MM.1S (cell line): Measurements from ENCODE around the gene ZBTB12.

Source experiments
- DNase-seq: peaks from one replicate; pipeline ENCODE4 v3.0.0-alpha.2; 2015
- H2AFZ ChIP-seq: fragments of 300-600 bp; sonication (generic); 2 replicates; pipeline ENCODE4 v1.6.0; 2016; ENCODE audit warnings: antibody characterized with exemption, low read length
- H3F3A ChIP-seq: fragments of 300-600 bp; sonication (generic); 2 replicates; pipeline ENCODE4 v1.6.1; 2016; ENCODE audit warnings: mild to moderate bottlenecking, antibody characterized with exemption, low read length, moderate library complexity, mixed read lengths; ENCODE audit not compliant: insufficient read depth
- H3K27ac ChIP-seq: fragments of 300-600 bp; sonication (generic); 2 replicates; pipeline ENCODE4 v1.5.1; 2016; ENCODE audit warnings: mild to moderate bottlenecking, low read length
- H3K27me3 ChIP-seq: fragments of 300-600 bp; sonication (generic); replicated peaks from 2 replicates; pipeline ENCODE4 v1.6.0; 2016; ENCODE audit warnings: low read length; ENCODE audit not compliant: insufficient read depth
- H3K36me3 ChIP-seq: fragments of 300-600 bp; sonication (generic); replicated peaks from 2 replicates; pipeline ENCODE4 v1.6.1; 2016; ENCODE audit warnings: mild to moderate bottlenecking, low read length, mixed read lengths; ENCODE audit not compliant: insufficient read depth
- H3K4me1 ChIP-seq: fragments of 300-600 bp; sonication (generic); 2 replicates; pipeline ENCODE4 v1.6.1; 2016; ENCODE audit warnings: low read length, mixed read lengths
- H3K4me2 ChIP-seq: fragments of 300-600 bp; sonication (generic); 2 replicates; pipeline ENCODE4 v1.6.0; 2016; ENCODE audit warnings: low read depth, low read length
- H3K4me3 ChIP-seq: fragments of 300-600 bp; sonication (generic); 2 replicates; pipeline ENCODE4 v1.5.1; 2016; ENCODE audit warnings: low read length, mixed read lengths
- H3K79me2 ChIP-seq: fragments of 300-600 bp; sonication (generic); 2 replicates; pipeline ENCODE4 v1.6.1; 2016; ENCODE audit warnings: mixed run types, low read length, mixed read lengths
- H3K9ac ChIP-seq: fragments of 300-600 bp; sonication (generic); 2 replicates; pipeline ENCODE4 v1.6.1; 2016; ENCODE audit warnings: low read length, mixed read lengths
- H3K9me2 ChIP-seq: fragments of 300-600 bp; sonication (generic); replicated peaks from 2 replicates; pipeline ENCODE4 v1.6.1; 2016; ENCODE audit warnings: mild to moderate bottlenecking, low read length, mixed read lengths; ENCODE audit not compliant: insufficient read depth
- H3K9me3 ChIP-seq: fragments of 300-600 bp; sonication (generic); replicated peaks from 2 replicates; pipeline ENCODE4 v1.6.1; 2016; ENCODE audit warnings: mild to moderate bottlenecking, low read length, mixed read lengths; ENCODE audit not compliant: insufficient read depth
- H4K20me1 ChIP-seq: fragments of 300-600 bp; sonication (generic); 2 replicates; pipeline ENCODE4 v1.6.1; 2016; ENCODE audit warnings: mild to moderate bottlenecking, low read length, moderate library complexity, mixed read lengths; ENCODE audit not compliant: insufficient read depth
- EZH2 ChIP-seq: fragments of 300-600 bp; sonication (generic); optimal IDR thresholded peaks from 2 replicates; pipeline ENCODE3; 2017; ENCODE audit warnings: low read depth, mild to moderate bottlenecking, antibody characterized with exemption, low read length, mixed read lengths
- EZH2phosphoT487 ChIP-seq: fragments of 300-600 bp; sonication (generic); IDR thresholded peaks from 2 replicates; pipeline ENCODE4 v1.6.1; 2018; ENCODE audit warnings: antibody characterized with exemption, low read length
- TF ChIP-seq, protein P1 (sequence below): fragments of 300-600 bp; sonication (generic); IDR thresholded peaks from 2 replicates; pipeline ENCODE4 v1.5.1; 2016; ENCODE audit warnings: antibody characterized with exemption, low read length, mixed read lengths

ZBTB12 gene

DNA sequence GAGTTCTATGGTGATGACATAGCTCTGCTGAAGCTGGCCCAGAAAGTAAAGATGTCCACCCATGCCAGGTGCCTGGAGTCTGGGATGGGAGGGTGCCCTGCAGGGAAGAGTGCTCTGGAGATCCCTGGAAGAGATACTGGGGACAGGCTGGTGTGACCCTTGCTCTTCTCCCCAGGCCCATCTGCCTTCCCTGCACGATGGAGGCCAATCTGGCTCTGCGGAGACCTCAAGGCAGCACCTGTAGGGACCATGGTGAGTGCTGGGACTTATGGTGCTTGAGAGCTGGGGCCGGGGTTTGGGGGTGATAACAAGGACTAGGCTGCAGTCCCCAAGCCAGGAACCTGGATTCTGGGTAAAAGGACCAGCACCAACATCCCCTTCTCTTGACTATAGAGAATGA lies 41.9 kb upstream of the ZBTB12 start:
- peaks cover 35% of the 10 kb centered on the region for H3K27me3 ChIP-seq
- no peak overlapping the region for H3K4me2 ChIP-seq
- no peak overlapping the region for H3K4me3 ChIP-seq
- H3K9me3 ChIP-seq = no peaks in the 10 kb centered on the region
- H2AFZ ChIP-seq = no peak overlapping the region
- no peaks in the 10 kb centered on the region for H3K9me2 ChIP-seq
- H3F3A ChIP-seq = no peaks in the 10 kb centered on the region
- no peak overlapping the region for H3K9ac ChIP-seq
- DNase-seq = no peak
- H3K27ac ChIP-seq = no peak overlapping the region
- TF ChIP-seq EZH2phosphoT487 = no peak
- no peak for TF ChIP-seq EZH2
- TF ChIP-seq, protein P1, sequence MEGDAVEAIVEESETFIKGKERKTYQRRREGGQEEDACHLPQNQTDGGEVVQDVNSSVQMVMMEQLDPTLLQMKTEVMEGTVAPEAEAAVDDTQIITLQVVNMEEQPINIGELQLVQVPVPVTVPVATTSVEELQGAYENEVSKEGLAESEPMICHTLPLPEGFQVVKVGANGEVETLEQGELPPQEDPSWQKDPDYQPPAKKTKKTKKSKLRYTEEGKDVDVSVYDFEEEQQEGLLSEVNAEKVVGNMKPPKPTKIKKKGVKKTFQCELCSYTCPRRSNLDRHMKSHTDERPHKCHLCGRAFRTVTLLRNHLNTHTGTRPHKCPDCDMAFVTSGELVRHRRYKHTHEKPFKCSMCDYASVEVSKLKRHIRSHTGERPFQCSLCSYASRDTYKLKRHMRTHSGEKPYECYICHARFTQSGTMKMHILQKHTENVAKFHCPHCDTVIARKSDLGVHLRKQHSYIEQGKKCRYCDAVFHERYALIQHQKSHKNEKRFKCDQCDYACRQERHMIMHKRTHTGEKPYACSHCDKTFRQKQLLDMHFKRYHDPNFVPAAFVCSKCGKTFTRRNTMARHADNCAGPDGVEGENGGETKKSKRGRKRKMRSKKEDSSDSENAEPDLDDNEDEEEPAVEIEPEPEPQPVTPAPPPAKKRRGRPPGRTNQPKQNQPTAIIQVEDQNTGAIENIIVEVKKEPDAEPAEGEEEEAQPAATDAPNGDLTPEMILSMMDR = no peak
- H3K4me1 ChIP-seq = peaks cover 4% of the 10 kb centered on the region; the same call in 1 of the 2 replicates
- no peaks in the 10 kb centered on the region for H3K36me3 ChIP-seq
- no peaks in the 10 kb centered on the region for H4K20me1 ChIP-seq
- H3K79me2 ChIP-seq = no peaks in the 10 kb centered on the region

DNA sequence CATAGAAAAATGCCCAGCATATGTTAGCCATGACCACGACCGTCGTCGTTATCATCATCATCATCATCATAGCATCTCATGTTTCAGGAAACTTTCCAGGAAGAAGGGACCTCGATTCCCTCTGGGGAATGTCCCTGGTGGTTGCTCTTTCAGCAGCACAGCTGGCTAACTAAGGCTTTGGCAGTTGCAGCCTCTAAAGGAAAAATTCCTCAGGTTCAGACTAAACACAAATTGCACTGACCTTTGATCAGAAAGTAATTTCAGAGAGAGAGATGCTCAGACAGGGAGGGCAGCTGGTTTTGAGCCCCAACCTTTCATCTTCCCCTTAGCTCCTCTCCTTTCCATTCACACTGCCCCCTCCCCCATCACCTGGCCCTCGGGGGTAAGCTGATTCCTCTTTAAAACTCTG lies 38.4 kb upstream of the ZBTB12 start:
- no peaks in the 10 kb centered on the region for H3F3A ChIP-seq
- peaks cover 14% of the 10 kb centered on the region; the same call in 1 of the 2 replicates for H3K27me3 ChIP-seq
- no peak for DNase-seq
- H3K36me3 ChIP-seq = no peaks in the 10 kb centered on the region
- TF ChIP-seq EZH2phosphoT487 (no peak), EZH2 (no peak)
- TF ChIP-seq, protein P1 = no peak
- H3K9me2 ChIP-seq = no peaks in the 10 kb centered on the region
- no peaks in the 10 kb centered on the region for H4K20me1 ChIP-seq
- no peak overlapping the region for H2AFZ ChIP-seq
- no peak overlapping the region for H3K9ac ChIP-seq
- no peak overlapping the region for H3K27ac ChIP-seq
- no peak overlapping the region for H3K4me3 ChIP-seq
- H3K79me2 ChIP-seq = no peaks in the 10 kb centered on the region
- H3K4me1 ChIP-seq = peaks cover 4% of the 10 kb centered on the region; the same call in 1 of the 2 replicates
- H3K4me2 ChIP-seq = no peak overlapping the region
- H3K9me3 ChIP-seq = no peaks in the 10 kb centered on the region

DNA sequence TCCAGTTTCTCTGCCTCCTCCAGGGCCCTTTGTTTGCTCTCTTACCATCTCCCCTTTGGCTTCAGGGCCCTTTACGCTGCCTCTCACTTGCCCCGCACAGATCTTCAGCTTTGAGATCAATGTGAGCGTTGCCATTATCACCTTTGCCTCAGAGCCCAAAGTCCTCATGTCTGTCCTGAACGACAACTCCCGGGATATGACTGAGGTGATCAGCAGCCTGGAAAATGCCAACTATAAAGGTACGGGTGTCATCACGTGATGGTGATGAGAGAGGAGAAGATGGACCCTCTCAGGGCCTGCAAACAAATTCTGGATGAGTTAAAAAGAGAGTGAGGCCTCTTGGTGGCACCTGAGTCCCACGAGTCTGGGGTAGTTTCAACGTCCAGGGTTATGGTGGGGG lies 33.9 kb upstream of the ZBTB12 start:
- Histone ChIP-seq H4K20me1 (no peaks in the 10 kb centered on the region), H3K4me2 (no peak overlapping the region)

More for the DNA sequence above, 33.9 kb upstream of the ZBTB12 start:
- Histone ChIP-seq H3K4me3 (no peak overlapping the region), H3K9me2 (no peaks in the 10 kb centered on the region), H3K27me3 (no peaks in the 10 kb centered on the region; the same call in 1 of the 2 replicates), H3K27ac (no peak overlapping the region), H3K79me2 (no peaks in the 10 kb centered on the region), H3K9me3 (no peaks in the 10 kb centered on the region), H2AFZ (no peak overlapping the region), H3F3A (no peaks in the 10 kb centered on the region), H3K9ac (no peak overlapping the region), H3K36me3 (no peaks in the 10 kb centered on the region), H3K4me1 (no peaks in the 10 kb centered on the region)
- no peak for DNase-seq
- TF ChIP-seq EZH2phosphoT487 (no peak), EZH2 (no peak)
- TF ChIP-seq, protein P1 = no peak
